Measurements from ENCODE around the gene ZFHX2.

DNA sequence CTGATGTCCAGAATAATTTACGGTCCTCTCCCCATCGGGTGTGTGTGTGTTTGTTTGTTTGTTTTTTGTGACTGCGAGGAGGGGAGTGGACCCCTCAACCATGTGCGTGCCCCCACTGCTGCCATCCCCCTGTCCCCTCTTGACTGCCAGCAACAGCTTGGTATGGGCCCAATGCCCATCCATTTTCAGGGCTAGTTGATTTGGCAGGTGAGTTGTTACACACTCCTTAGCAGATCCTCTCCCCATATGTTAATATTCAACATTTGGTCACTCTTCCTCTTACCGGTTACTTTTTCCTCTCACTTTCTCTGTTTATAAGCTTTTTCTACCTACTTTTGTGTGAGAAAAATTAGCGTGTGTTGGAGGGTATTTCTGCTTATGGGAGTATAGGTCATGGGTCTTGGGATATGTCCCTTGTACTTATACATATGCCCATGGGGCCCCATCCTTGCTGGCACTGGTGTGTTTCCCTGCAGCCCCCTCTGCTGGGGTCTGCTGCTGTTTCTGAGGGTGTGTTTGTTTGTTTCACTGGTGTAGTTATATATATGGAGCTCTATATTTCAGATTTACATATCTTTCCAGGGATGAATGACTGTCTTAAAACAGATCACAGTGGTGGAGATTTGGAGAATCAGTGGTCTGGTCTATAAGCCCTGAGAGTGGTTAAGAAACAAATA is 33.8 kb downstream of the ZFHX2 start:
- TF ChIP-seq SIN3A (IDR thresholded peaks at IDR 0.05; ENCODE audit: borderline replicate concordance, insufficient read depth, low read length) (no peak), TAF1 (IDR thresholded peaks at IDR 0.05; ENCODE audit: borderline replicate concordance, insufficient read depth, low read length) (no peak), POLR2AphosphoS5 (IDR thresholded peaks at IDR 0.05; ENCODE audit: low read depth, low read length) (no peak)
- TF ChIP-seq, protein P1, sequence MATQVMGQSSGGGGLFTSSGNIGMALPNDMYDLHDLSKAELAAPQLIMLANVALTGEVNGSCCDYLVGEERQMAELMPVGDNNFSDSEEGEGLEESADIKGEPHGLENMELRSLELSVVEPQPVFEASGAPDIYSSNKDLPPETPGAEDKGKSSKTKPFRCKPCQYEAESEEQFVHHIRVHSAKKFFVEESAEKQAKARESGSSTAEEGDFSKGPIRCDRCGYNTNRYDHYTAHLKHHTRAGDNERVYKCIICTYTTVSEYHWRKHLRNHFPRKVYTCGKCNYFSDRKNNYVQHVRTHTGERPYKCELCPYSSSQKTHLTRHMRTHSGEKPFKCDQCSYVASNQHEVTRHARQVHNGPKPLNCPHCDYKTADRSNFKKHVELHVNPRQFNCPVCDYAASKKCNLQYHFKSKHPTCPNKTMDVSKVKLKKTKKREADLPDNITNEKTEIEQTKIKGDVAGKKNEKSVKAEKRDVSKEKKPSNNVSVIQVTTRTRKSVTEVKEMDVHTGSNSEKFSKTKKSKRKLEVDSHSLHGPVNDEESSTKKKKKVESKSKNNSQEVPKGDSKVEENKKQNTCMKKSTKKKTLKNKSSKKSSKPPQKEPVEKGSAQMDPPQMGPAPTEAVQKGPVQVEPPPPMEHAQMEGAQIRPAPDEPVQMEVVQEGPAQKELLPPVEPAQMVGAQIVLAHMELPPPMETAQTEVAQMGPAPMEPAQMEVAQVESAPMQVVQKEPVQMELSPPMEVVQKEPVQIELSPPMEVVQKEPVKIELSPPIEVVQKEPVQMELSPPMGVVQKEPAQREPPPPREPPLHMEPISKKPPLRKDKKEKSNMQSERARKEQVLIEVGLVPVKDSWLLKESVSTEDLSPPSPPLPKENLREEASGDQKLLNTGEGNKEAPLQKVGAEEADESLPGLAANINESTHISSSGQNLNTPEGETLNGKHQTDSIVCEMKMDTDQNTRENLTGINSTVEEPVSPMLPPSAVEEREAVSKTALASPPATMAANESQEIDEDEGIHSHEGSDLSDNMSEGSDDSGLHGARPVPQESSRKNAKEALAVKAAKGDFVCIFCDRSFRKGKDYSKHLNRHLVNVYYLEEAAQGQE (IDR thresholded peaks at IDR 0.05; ENCODE audit: insufficient read depth in 1 of 2, low read depth in 2 of 2, low read length in 2 of 2) = no peak
